Stimulated activated CD8-positive, alpha-beta memory T cell treated with anti-CD3 and anti-CD28 coated beads, Interleukin-15, amount 100 ng/mL, for 4 hours (primary cell): ENCODE results near the gene SEPTIN6.

ENCODE experiments used
- DNase-seq, 2 donors: peaks; one replicate each; pipeline ENCODE4 v3.0.0-alpha.2; 2020; ENCODE audit warnings: low read depth in 2 of 2

SEPTIN6 gene

GRCh38 chrX:119693040-119693995 is at the start of gene SEPTIN6:
SEPTIN6 (minus strand) TSS chrX:119693168; CDS start chrX:119693105, 63 bp downstream.
- DNase-seq = peak; percentile 61 to 70

GRCh38 chrX:119738742-119739141 is 45.8 kb upstream of the SEPTIN6 start:
- DNase-seq = no peak

GRCh38 chrX:119736206-119736764 is 43.3 kb upstream of the SEPTIN6 start:
- DNase-seq = no peak

- no peak for DNase-seq
Observed at GRCh38 chrX:119735467-119735866, 42.5 kb upstream of the SEPTIN6 start.

- DNase-seq = no peak
Observed at GRCh38 chrX:119734897-119735339, 42.0 kb upstream of the SEPTIN6 start.

- DNase-seq = peak; percentile 12 to 32
Observed at GRCh38 chrX:119729408-119730201, 36.6 kb upstream of the SEPTIN6 start.

- no peak for DNase-seq
Observed at GRCh38 chrX:119728487-119728886, 35.5 kb upstream of the SEPTIN6 start.

- no peak for DNase-seq
Observed at GRCh38 chrX:119726900-119727555, 34.1 kb upstream of the SEPTIN6 start.

- DNase-seq = no peak
Observed at GRCh38 chrX:119721926-119722325, 29.0 kb upstream of the SEPTIN6 start.

- DNase-seq = no peak
Observed at GRCh38 chrX:119721487-119721886, 28.5 kb upstream of the SEPTIN6 start.

- DNase-seq = no peak
Observed at GRCh38 chrX:119709630-119710029, 16.7 kb upstream of the SEPTIN6 start.

GRCh38 chrX:119708936-119709335 is 16.0 kb upstream of the SEPTIN6 start:
- DNase-seq = no peak

GRCh38 chrX:119706616-119707015 is 13.6 kb upstream of the SEPTIN6 start:
- no peak for DNase-seq

- no peak for DNase-seq
Observed at GRCh38 chrX:119698845-119699244, 5.9 kb upstream of the SEPTIN6 start.

GRCh38 chrX:119696251-119696890 is 3.4 kb upstream of the SEPTIN6 start:
- DNase-seq = no peak

- no peak for DNase-seq
Observed at GRCh38 chrX:119695535-119696050, 2.6 kb upstream of the SEPTIN6 start.

- DNase-seq = no peak
Observed at GRCh38 chrX:119694601-119695534, 1.9 kb upstream of the SEPTIN6 start.

GRCh38 chrX:119693996-119694451 is 1.1 kb upstream of the SEPTIN6 start:
- DNase-seq = no peak

- no peak for DNase-seq
Observed at GRCh38 chrX:119692191-119693039, 553 bp downstream of the SEPTIN6 start.
